ENCODE results near the gene SLC25A29. TPM values are rescaled to one million over a fixed set of nuclear protein-coding genes. Genes with fewer than 3 reads are reported as not detected.

The SLC25A29 gene
- total and polyA plus RNA-seq, 2 of the 8 experiments (the other 6 are each of a cell fraction or from before 2014, with no cell fraction given) = 135 to 177 TPM

GRCh38 chr14:100350276-100350926, 44.2 kb upstream of the SLC25A29 start:
- H2BK120ac ChIP-seq (replicated peaks; ENCODE audit: low read depth, low read length) = no peak overlapping the region
- no peaks in the 10 kb centered on the region for H3K79me1 ChIP-seq (ENCODE audit: low read depth, low read length)
- FAIRE-seq = no peak
- no peak overlapping the region for H3K18ac ChIP-seq (ENCODE audit: extremely low read depth, low read length)
- no peak overlapping the region for H4K91ac ChIP-seq (replicated peaks; ENCODE audit: insufficient read length, low read length)
- H4K20me1 ChIP-seq (replicated peaks in 1 of 2; ENCODE audit: control insufficient read depth in 1 of 2, insufficient read depth in 2 of 2, low read length in 2 of 2) = no peaks in the 10 kb centered on the region
- no peaks in the 10 kb centered on the region for H3K23me2 ChIP-seq (ENCODE audit: low read depth, low read length)
- 95% methylated on average over 9 of the region's 11 CpGs; no CpG with 5 or more reads in 1 of the 2 experiments for WGBS, 2 experiments (ENCODE audit: extremely low coverage in 1 of 2, insufficient coverage in 1 of 2, insufficient read length in 1 of 2, insufficient replicate concordance in 2 of 2, low coverage in 1 of 2, low lambda C conversion rate in 2 of 2, missing lambda C conversion rate in 1 of 2)
- no peak overlapping the region for H2BK5ac ChIP-seq (ENCODE audit: low read depth, low read length)
- H3K36me3 ChIP-seq (ENCODE audit: control insufficient read depth in 2 of 4, insufficient read depth in 4 of 4, low read length in 3 of 4) = peaks cover 24 to 70% (median 56%) of the 10 kb centered on the region in 4 experiments
- H2BK20ac ChIP-seq (ENCODE audit: low read length) = no peak overlapping the region
- H3K23ac ChIP-seq (ENCODE audit: insufficient read length) = no peak overlapping the region
- H3K9me3 ChIP-seq (ENCODE audit: insufficient read depth in 2 of 2, low read depth in 1 of 2, low read length in 1 of 2) = no peaks in the 10 kb centered on the region; a peak in 1 of 4 replicates
- no peak overlapping the region for H2BK12ac ChIP-seq (ENCODE audit: low read depth, low read length)
- ChIA-PET POLR2A (ENCODE audit: partially characterized antibody) (interaction anchor here (0.9 to 6.1 kb wide), 10 partner anchors 10 to 24 kb away, joined by 3 to 78 read pairs (median 6); a partner anchor contains a TSS), CTCF (ENCODE audit: partially characterized antibody) (interaction anchor here (0.5 to 3.3 kb wide), 6 partner anchors 10 to 104 kb away, joined by 3 to 13 read pairs (median 3); no protein-coding TSS in a partner anchor)
- no peak overlapping the region for H4K5ac ChIP-seq (ENCODE audit: insufficient read length, low read depth, low read length)
- H2AK5ac ChIP-seq (ENCODE audit: low read depth, low read length) = no peak overlapping the region
- no peak for DNase-seq (ENCODE audit: low read depth in 1 of 2, low spot score in 2 of 2)
- H3K14ac ChIP-seq (ENCODE audit: insufficient read length) = no peak overlapping the region
- H3K79me2 ChIP-seq (ENCODE audit: control insufficient read depth in 1 of 2, insufficient read depth in 2 of 2, low read length in 2 of 2) = no peaks in the 10 kb centered on the region
- H3K4ac ChIP-seq (replicated peaks; ENCODE audit: insufficient read length, low read depth, low read length) = no peak overlapping the region
- H3K9ac ChIP-seq (replicated peaks in 1 of 4; ENCODE audit: extremely low read depth in 1 of 4, low read depth in 3 of 4, low read length in 3 of 4) = no peak overlapping the region
- no peak overlapping the region for H3K4me2 ChIP-seq (ENCODE audit: insufficient read depth in 1 of 2, low read depth in 2 of 2, low read length in 2 of 2)
- H2AFZ ChIP-seq (ENCODE audit: low read length) = no peak overlapping the region
- H3K27ac ChIP-seq (ENCODE audit: low read depth, low read length) = no peak overlapping the region
- H2BK15ac ChIP-seq (ENCODE audit: low read length) = no peak overlapping the region
- H3K27me3 ChIP-seq (replicated peaks in 1 of 4; ENCODE audit: control insufficient read depth in 3 of 4, extremely low read depth in 1 of 4, insufficient read depth in 3 of 4, low read length in 3 of 4) = no peaks in the 10 kb centered on the region
- no peak overlapping the region for H4K8ac ChIP-seq (ENCODE audit: extremely low read depth, insufficient read depth, low read length)
- no peak overlapping the region for H3K56ac ChIP-seq (replicated peaks; ENCODE audit: insufficient read length, low read depth, low read length)
- no peak overlapping the region for H3K4me3 ChIP-seq (ENCODE audit: extremely low read depth in 1 of 4, insufficient read depth in 2 of 4, low read depth in 3 of 4, low read length in 4 of 4)
- H3K4me1 ChIP-seq (replicated peaks in 1 of 4; ENCODE audit: control insufficient read depth in 3 of 4, insufficient read depth in 4 of 4, low read length in 3 of 4) = no peaks in the 10 kb centered on the region
- TF ChIP-seq ATF3 (IDR thresholded peaks at IDR 0.05; ENCODE audit: insufficient read depth, low read depth, low read length) (no peak), SAP30 (IDR thresholded peaks at IDR 0.05; ENCODE audit: insufficient read depth, insufficient replicate concordance, low read length) (no peak), NANOG (IDR thresholded peaks at IDR 0.05; ENCODE audit: insufficient read depth, low read depth, low read length, poor library complexity, severe bottlenecking) (no peak), CTBP2 (IDR thresholded peaks at IDR 0.05; ENCODE audit: borderline replicate concordance, insufficient read depth, insufficient read length, low read length) (no peak), GABPA (IDR thresholded peaks at IDR 0.05; ENCODE audit: borderline replicate concordance, insufficient read depth, low read length) (no peak), SP1 (IDR thresholded peaks at IDR 0.05; ENCODE audit: low read depth, low read length) (no peak), KDM4A (IDR thresholded peaks at IDR 0.05; ENCODE audit: low read depth, low read length, severe bottlenecking) (no peak), MAFK (IDR thresholded peaks at IDR 0.05; ENCODE audit: low read depth, low read length) (no peak), CHD2 (IDR thresholded peaks at IDR 0.05; ENCODE audit: low read length) (no peak), EP300 (IDR thresholded peaks at IDR 0.05; ENCODE audit: borderline replicate concordance in 1 of 2, low read depth in 2 of 2, low read length in 2 of 2) (no peak), SIN3A (conservative IDR thresholded peaks at IDR 0.05 in 1 of 2, IDR thresholded peaks at IDR 0.05 in 1 of 2; ENCODE audit: low read depth in 1 of 2, low read length in 2 of 2) (no peak)

Measured in H1 (cell line).